ENCODE data around the gene MECP2. TPM values are rescaled to one million over a fixed set of nuclear protein-coding genes. Genes with fewer than 3 reads are reported as not detected.
A peak's percentile ranks its signal among the peaks of the same experiment; 100 is the strongest.

The MECP2 gene
- total and polyA plus RNA-seq, 2 donors (not counting 1 experiment from before 2014, with no cell fraction given) = 11.5 to 24.9 TPM

- Histone ChIP-seq H3K27ac (ENCODE audit: insufficient read depth, low read length) (no peak overlapping the region), H3K4me1 (ENCODE audit: control insufficient read depth, extremely low read depth, insufficient read depth, low read length) (peaks cover 5% of the 10 kb centered on the region), H3K9ac (ENCODE audit: insufficient read depth, low read length) (no peak overlapping the region), H3K9me3 (ENCODE audit: control insufficient read depth, insufficient read depth, low read depth, low read length) (no peaks in the 10 kb centered on the region), H3K27me3 (ENCODE audit: control insufficient read depth, insufficient read depth, low read length) (no peaks in the 10 kb centered on the region), H3K4me3 (replicated peaks in 1 of 4; ENCODE audit: control extremely low read depth in 1 of 4, insufficient read depth in 1 of 4, low read depth in 3 of 4, low read length in 4 of 4) (peak overlapping the region in 1 of 4 experiments; percentile 75), H4K20me1 (ENCODE audit: control insufficient read depth, extremely low read depth, insufficient read depth, low read length) (no peaks in the 10 kb centered on the region), H3K36me3 (ENCODE audit: control insufficient read depth, insufficient read depth, low read length) (no peaks in the 10 kb centered on the region), H2AFZ (ENCODE audit: low read length) (no peak overlapping the region), H3K79me2 (ENCODE audit: control insufficient read depth, insufficient read depth, low read length) (peaks cover 66% of the 10 kb centered on the region), H3K4me2 (ENCODE audit: extremely low read depth, insufficient read depth, low read length) (peak overlapping the region; percentile 4)
- no peak for DNase-seq (ENCODE audit: low read depth in 2 of 2)
- no peak for TF ChIP-seq EZH2 (IDR thresholded peaks at IDR 0.05; ENCODE audit: low read length, missing control alignments)
- TF ChIP-seq, protein P1, sequence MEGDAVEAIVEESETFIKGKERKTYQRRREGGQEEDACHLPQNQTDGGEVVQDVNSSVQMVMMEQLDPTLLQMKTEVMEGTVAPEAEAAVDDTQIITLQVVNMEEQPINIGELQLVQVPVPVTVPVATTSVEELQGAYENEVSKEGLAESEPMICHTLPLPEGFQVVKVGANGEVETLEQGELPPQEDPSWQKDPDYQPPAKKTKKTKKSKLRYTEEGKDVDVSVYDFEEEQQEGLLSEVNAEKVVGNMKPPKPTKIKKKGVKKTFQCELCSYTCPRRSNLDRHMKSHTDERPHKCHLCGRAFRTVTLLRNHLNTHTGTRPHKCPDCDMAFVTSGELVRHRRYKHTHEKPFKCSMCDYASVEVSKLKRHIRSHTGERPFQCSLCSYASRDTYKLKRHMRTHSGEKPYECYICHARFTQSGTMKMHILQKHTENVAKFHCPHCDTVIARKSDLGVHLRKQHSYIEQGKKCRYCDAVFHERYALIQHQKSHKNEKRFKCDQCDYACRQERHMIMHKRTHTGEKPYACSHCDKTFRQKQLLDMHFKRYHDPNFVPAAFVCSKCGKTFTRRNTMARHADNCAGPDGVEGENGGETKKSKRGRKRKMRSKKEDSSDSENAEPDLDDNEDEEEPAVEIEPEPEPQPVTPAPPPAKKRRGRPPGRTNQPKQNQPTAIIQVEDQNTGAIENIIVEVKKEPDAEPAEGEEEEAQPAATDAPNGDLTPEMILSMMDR (conservative IDR thresholded peaks at IDR 0.05 in 1 of 2, IDR thresholded peaks at IDR 0.05 in 1 of 2; ENCODE audit: low read depth in 1 of 2, low read length in 2 of 2) = no peak
These were observed 3.6 kb downstream of the MECP2 start for GRCh38 chrX:154093965-154094364.

DNA sequence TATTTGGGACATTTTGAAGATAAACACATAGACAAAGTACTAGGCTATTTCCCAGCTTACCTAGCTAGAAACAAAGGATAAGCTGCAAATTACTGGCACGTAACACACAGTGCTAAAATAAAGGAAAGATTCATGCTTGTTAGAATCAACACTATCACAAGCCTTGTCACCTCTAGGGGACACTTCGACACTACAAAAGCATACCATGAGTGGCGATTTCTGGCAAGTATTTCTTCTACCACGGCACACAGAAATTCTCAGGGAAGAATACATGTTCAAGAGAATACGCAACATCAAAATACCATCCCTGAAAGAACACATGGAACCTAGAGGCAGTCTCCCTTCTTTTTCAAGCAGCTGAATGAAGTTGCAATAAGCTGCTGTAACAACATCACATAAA, 5.1 kb downstream of the MECP2 start:
- no peak overlapping the region for H2AFZ ChIP-seq (ENCODE audit: low read length)
- no peaks in the 10 kb centered on the region for H3K27me3 ChIP-seq (ENCODE audit: control insufficient read depth, insufficient read depth, low read length)
- H3K4me2 ChIP-seq (ENCODE audit: extremely low read depth, insufficient read depth, low read length) = no peak overlapping the region
- H3K27ac ChIP-seq (ENCODE audit: insufficient read depth, low read length) = no peak overlapping the region
- no peak for TF ChIP-seq EZH2 (IDR thresholded peaks at IDR 0.05; ENCODE audit: low read length, missing control alignments)
- TF ChIP-seq, protein P1 (conservative IDR thresholded peaks at IDR 0.05 in 1 of 2, IDR thresholded peaks at IDR 0.05 in 1 of 2; ENCODE audit: low read depth in 1 of 2, low read length in 2 of 2) = no peak
- peaks cover 5% of the 10 kb centered on the region for H3K4me1 ChIP-seq (ENCODE audit: control insufficient read depth, extremely low read depth, insufficient read depth, low read length)
- H3K9ac ChIP-seq (ENCODE audit: insufficient read depth, low read length) = no peak overlapping the region
- no peaks in the 10 kb centered on the region for H3K9me3 ChIP-seq (ENCODE audit: control insufficient read depth, insufficient read depth, low read depth, low read length)
- no peak overlapping the region for H3K4me3 ChIP-seq (replicated peaks in 1 of 4; ENCODE audit: control extremely low read depth in 1 of 4, insufficient read depth in 1 of 4, low read depth in 3 of 4, low read length in 4 of 4)
- H3K79me2 ChIP-seq (ENCODE audit: control insufficient read depth, insufficient read depth, low read length) = peaks cover 76% of the 10 kb centered on the region
- no peaks in the 10 kb centered on the region for H3K36me3 ChIP-seq (ENCODE audit: control insufficient read depth, insufficient read depth, low read length)
- DNase-seq (ENCODE audit: low read depth in 2 of 2) = no peak
- no peaks in the 10 kb centered on the region for H4K20me1 ChIP-seq (ENCODE audit: control insufficient read depth, extremely low read depth, insufficient read depth, low read length)

DNA sequence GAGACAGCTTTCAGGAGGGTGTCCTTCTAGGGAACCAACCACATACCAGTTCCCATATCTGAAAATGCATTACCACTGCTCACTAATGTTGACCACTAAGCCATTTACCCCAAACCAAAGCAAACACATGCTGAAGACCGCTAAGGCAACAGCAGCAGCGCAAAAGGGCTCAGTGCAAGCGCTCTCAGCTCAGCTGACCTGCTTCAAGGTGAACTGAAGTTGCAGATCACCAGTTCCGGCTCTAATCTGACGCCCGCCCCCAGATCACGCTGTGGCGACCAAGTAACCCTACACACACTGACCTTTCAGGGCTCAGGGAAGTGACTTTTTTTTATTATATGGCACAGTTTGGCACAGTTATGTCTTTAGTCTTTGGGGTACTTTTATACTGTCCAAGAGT, 5.8 kb downstream of the MECP2 start:
- no peak for DNase-seq (ENCODE audit: low read depth in 2 of 2)
- TF ChIP-seq, protein P1 (conservative IDR thresholded peaks at IDR 0.05 in 1 of 2, IDR thresholded peaks at IDR 0.05 in 1 of 2; ENCODE audit: low read depth in 1 of 2, low read length in 2 of 2) = no peak
- no peak for TF ChIP-seq EZH2 (IDR thresholded peaks at IDR 0.05; ENCODE audit: low read length, missing control alignments)
- Histone ChIP-seq H3K79me2 (ENCODE audit: control insufficient read depth, insufficient read depth, low read length) (peaks cover 74% of the 10 kb centered on the region), H3K27ac (ENCODE audit: insufficient read depth, low read length) (no peak overlapping the region), H3K4me2 (ENCODE audit: extremely low read depth, insufficient read depth, low read length) (no peak overlapping the region), H2AFZ (ENCODE audit: low read length) (no peak overlapping the region), H3K27me3 (ENCODE audit: control insufficient read depth, insufficient read depth, low read length) (no peaks in the 10 kb centered on the region), H3K36me3 (ENCODE audit: control insufficient read depth, insufficient read depth, low read length) (no peaks in the 10 kb centered on the region), H3K4me1 (ENCODE audit: control insufficient read depth, extremely low read depth, insufficient read depth, low read length) (peaks cover 5% of the 10 kb centered on the region), H4K20me1 (ENCODE audit: control insufficient read depth, extremely low read depth, insufficient read depth, low read length) (no peaks in the 10 kb centered on the region), H3K9me3 (ENCODE audit: control insufficient read depth, insufficient read depth, low read depth, low read length) (no peaks in the 10 kb centered on the region), H3K4me3 (replicated peaks in 1 of 4; ENCODE audit: control extremely low read depth in 1 of 4, insufficient read depth in 1 of 4, low read depth in 3 of 4, low read length in 4 of 4) (no peak overlapping the region), H3K9ac (ENCODE audit: insufficient read depth, low read length) (no peak overlapping the region)

Data from fibroblast of lung (primary cell).